Activated CD4-positive, alpha-beta T cell treated with anti-CD3 and anti-CD28 coated beads for 1 hour (primary cell): ENCODE data around the gene ABI3BP.

Source experiments
- DNase-seq: peaks from one replicate; pipeline ENCODE4 v3.0.0-alpha.2; 2020

The ABI3BP gene

DNA sequence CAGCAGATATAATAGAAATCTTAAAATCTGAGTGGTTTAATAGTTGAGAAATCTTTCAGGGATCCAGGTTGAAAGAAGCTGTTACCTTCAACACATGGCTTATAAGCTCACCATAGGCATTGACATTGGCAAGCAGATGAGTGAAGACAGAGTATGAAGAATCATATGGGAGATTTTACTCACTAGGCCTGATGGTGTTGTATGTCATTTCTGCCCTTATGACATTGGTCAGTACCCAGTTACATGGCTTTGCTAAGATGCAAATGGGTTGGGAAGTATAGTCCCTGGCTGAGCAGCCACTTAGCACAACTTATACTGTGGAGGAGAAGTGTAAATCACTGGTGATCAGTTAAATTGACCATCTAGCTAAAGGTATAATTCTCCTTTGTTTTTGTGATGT lies 278.0 kb downstream of the ABI3BP start:
- DNase-seq: no peak

DNA sequence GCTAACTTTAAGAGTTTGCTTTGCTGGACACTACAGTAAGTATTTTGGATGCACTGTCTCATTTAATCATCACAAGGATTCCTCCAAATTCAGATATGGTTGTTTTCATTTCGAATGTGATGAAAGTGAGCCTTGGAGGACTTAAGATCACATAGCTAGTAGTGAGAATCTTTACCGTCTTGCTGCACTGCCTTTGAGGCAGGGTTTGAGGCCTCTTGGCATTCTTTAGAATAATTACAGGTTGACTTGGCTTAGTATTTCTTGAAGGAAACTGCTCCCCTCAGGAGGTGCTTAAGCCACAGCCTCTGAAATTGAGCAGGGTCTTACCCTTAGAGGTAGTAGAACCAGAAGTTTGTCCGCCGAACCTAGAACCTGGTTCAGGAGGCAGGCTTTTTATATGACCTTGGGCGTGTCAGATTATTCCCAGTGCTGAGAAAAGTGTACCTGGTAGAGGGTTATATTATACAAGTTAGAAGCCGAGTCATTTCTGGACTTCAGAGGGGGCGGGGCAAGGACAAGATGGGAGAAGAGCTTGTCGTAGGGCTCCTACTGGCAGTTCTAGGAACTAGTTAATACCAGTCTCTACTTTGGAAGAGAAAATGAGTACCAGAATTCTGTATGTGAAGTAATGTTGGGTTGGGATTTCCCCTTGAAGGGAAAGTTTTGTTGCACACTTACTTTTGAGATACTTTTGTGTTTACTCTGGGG lies 282.8 kb downstream of the ABI3BP start:
- DNase-seq: peak; percentile 19

DNA sequence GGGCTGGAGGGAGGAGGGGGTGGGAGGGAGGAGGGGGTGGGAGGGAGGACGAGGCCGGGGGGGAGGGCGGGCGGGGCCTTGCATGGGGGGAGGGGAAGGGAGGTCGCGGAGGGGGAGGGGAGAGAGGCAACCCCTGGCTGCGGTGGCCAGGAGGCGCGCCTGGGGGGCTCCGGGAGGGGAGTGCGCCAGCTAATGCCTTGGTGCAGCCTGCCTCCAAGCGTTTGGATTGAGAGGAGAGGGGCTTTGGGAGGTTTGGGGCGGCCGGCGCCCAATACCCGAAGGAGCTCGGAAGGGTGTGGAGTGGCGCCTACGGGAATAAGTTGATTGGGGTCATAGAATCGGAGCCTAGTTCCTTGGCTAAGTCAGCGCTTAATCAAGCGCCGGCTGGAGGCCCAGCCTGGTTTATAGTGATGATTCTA lies 283.4 kb downstream of the ABI3BP start:
- DNase-seq: peak; percentile 26

DNA sequence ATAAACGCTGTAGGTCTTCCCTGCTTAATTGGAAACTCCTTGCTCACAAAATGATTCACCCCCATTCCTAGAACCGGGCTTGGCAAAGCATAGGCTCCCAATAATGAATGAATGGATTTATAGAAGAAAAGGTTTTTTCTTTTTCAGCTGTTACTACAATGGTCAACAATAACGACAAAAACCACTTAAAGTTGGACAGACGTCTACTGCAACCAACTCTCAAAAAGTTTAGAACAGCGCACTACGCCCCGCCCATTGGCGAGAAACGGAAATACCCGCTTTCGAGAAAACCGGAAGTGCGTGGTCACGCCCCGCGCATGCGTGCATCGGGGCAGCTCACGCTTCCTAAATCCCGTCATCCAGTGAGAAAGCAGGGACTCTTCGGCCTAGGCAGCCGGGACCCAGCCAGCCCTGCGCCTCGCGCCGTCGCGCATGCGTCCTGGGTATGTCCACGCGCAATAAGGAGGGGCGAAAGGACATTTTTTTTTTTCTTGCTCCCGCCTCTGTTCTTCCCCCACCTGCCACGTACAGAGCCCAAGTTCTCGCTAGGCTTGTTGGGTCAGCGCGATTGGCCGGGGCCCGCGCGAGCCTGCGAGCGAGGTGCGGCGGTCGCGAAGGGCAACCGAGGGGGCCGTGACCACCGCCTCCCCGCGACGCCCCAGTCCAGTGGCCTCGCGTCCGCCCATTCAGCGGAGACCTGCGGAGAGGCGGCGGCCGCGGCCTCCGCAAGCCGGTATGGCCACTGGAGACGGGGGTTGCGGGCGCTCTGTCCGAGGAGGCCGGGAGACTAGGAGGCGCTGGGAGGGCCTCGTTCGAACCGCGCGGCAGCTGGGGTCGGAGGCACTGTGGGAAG lies 284.0 kb downstream of the ABI3BP start, which contains the start of gene TFG:
Gene TFG, plus strand, starts transcription at position 506 of the 853 bp plus-strand sequence. CDS start 4,192 bp downstream, outside the sequence.
- peak; percentile 96 for DNase-seq

DNA sequence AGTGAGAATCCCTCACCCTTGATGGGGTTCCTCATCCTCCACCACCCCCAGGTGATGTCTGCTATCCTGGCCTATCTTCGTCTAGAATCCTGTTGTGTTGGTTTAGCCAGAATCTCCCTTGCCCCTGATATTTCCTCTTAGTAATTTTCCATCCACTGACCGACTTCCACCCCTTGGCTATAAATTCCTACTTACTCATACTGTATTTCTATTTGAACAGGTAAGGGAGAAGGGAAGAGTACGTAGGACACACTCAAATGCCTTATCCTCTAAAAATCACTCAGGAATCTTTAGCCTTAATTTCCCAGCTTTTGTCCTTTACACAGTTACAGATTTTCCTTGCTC lies 284.6 kb downstream of the ABI3BP start:
- DNase-seq: no peak

DNA sequence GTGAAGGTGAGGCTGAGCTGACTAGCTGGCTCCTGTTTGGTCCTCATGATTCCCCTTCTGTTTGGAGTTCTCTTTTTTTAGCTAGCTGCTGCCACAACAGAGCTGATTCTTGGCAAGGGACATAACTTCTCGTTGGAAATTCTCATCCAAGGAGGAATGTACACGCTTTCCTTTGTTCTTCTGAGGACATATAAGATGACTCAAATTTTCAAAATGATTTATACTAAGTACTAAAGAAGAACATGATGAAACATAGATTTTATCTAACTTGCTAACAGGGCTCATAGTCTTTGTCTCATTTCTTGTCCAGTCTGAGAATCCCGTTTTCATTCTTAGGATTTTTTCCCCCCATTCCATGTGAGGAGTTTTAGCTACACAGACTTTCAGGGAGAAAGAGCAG lies 286.9 kb downstream of the ABI3BP start:
- no peak for DNase-seq

DNA sequence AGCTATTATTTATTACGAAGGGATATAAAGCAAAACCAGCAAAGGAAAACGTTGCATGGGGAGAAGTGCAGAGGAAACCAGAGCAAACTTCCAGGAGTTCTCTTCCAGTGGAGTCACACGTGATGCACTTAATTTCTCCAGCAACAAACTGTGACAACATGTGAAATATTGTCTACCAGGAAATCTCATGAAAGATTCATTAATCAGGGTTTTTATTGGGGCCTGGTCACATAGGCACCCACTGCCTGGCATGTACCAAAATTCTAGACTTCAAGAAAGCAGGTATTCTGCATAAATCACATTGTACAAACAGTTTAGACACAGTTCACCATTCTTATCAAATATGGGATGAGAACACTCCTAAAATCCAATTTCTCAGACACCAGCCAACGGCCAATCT lies 289.4 kb downstream of the ABI3BP start:
- no peak for DNase-seq

DNA sequence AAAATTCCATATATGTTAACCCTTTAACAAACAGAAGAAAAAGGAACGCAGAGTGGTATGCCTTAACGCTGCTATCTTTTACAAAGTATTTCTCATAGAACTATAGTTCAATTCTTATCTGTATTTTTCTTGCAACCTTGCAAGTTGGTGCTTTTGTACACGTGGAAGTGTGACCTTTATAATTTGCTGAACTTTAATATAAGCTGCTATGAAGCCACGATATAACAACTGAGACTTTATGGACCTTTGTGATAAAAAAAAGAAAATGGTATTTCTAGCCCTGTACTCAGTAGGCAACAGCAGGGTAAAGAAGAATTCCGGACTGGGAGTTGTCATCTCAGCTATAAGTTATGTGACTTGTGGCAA lies 290.3 kb downstream of the ABI3BP start:
- no peak for DNase-seq

DNA sequence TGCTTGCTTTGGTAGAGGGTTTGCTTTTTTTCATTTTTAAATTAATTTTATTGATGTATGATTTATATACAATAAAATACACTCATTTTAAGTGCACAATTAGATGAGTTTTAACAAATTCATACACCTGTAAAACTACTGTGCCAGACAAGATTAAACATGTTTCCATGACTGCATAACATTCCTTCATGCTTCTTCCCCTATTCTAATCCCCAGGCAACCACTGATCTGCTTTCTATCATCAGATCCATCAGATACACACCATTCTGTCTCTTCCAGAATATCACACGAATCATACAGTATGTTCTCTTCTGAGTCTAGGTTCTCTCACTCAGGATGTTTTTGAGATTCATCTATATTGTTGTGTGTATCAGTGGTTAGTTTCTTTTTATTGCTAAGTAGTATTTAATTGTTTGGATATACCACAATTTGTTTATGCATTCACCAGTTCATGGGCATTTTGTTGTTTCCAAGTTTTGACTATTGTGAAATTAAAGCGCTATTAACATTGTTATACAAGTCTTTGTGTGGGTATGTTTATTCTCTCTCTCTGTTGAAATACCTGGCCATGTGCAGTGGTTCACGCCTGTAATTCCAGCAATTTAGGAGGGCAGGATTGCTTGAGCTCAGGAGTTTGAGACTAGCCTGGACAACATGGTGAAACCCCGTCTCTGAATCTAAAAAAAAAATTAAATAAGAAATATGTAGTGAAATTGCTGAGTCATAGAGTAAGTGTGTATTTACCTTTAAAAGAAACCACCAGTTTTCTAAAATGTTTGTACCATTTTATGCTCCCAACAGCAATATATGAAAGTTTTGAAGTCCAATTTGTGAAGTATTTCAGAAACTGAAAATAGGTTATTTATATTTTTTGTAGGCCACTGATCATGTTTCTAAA lies 290.9 kb downstream of the ABI3BP start:
- DNase-seq: no peak

DNA sequence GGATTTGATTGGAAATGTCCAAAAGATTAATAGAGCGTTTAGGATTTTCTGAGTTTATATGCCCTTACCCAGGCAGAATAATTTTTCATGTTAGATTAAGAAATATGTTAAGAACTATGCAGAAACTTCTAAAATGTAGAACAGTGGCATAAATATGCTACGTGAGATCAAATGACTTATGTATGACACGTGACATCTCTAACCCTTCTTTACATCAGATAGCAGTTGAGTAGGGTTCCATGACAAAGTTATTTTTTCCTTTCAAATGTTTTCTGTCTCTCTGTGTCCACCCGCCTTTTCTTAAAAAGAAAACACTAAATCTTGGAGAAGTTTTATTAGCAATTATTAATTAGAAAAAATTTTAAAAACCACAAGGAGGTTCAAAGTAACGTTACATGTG lies 292.5 kb downstream of the ABI3BP start:
- DNase-seq: no peak
